ENCODE measurements around the gene CAVIN4. TPM values are rescaled to one million over a fixed set of nuclear protein-coding genes. Genes with fewer than 3 reads are reported as not detected.

Gene CAVIN4
- polyA plus RNA-seq, 4 donors: 0.10 to 0.95 TPM; not detected in 2

DNA sequence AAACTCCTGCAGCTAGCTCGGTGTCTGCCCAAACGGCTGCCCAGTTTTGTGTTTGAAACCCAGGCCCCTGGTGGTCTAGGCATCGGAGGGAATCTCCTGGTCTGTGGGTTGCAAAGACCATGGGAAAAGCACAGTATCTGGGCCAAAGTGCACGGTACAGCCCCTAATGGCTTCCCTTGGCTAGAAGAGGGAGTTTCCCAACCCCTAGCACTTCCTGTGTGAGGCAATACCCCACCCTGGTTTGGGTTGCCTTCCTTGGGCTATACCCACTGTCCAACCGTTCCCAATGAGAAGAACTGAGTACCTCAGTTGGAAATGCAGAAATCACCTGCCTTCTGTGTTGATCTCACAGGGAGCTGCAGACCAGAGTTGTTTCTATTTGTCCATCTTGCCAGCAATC lies 41.8 kb downstream of the CAVIN4 start:
- Histone ChIP-seq H3K4me1 (ENCODE audit: control insufficient read depth in 3 of 3, insufficient read depth in 2 of 3, low read depth in 1 of 3, low read length in 2 of 3) (no peaks in the 10 kb centered on the region), H3K4me3 (ENCODE audit: low read depth in 1 of 3, low read length in 3 of 3) (no peak overlapping the region), H3K27ac (ENCODE audit: low read depth in 1 of 3, low read length in 2 of 3) (no peak overlapping the region), H3K36me3 (ENCODE audit: control insufficient read depth in 3 of 3, insufficient read depth in 2 of 3, low read depth in 1 of 3, low read length in 3 of 3) (no peaks in the 10 kb centered on the region), H3K9me3 (ENCODE audit: control insufficient read depth in 2 of 2, insufficient read depth in 1 of 2, low read depth in 1 of 2, low read length in 1 of 2) (no peaks in the 10 kb centered on the region), H3K27me3 (ENCODE audit: control insufficient read depth in 3 of 3, insufficient read depth in 3 of 3, low read length in 3 of 3) (no peaks in the 10 kb centered on the region)
- DNase-seq: no peak
- WGBS, 3 donors: 66 to 74% (median 69%) methylated on average over 5 of the region's 5 CpGs
- FAIRE-seq: no peak

DNA sequence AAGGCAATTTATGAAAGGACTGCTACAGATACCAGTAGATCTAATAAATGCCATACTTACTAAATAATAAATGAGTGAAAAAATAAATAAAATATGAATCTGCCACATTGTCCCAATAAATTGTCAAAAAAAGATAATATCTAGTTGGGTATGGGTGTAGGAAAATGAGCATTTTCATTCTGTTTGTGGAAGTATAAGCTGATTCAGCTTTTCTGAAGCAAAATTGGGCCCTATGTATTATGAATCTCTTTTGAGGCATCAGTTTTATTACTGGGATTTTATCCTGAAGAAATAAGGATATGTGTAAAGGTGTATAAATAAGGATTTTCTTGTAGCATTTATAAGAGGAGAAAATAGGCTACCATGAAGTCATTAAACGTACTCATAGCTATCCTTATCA lies 46.1 kb downstream of the CAVIN4 start:
- no peaks in the 10 kb centered on the region for H3K27me3 ChIP-seq (ENCODE audit: control insufficient read depth in 3 of 3, insufficient read depth in 3 of 3, low read length in 3 of 3)
- DNase-seq (no peak), FAIRE-seq (no peak)
- no peak overlapping the region for H3K27ac ChIP-seq (ENCODE audit: low read depth in 1 of 3, low read length in 2 of 3)
- H3K4me1 ChIP-seq (ENCODE audit: control insufficient read depth in 3 of 3, insufficient read depth in 2 of 3, low read depth in 1 of 3, low read length in 2 of 3): no peaks in the 10 kb centered on the region
- 14 to 62% (median 31%) methylated on average over 1 of the region's 1 CpG for WGBS, 3 donors
- no peaks in the 10 kb centered on the region for H3K36me3 ChIP-seq (ENCODE audit: control insufficient read depth in 3 of 3, insufficient read depth in 2 of 3, low read depth in 1 of 3, low read length in 3 of 3)
- H3K9me3 ChIP-seq (ENCODE audit: control insufficient read depth in 2 of 2, insufficient read depth in 1 of 2, low read depth in 1 of 2, low read length in 1 of 2): no peaks in the 10 kb centered on the region
- H3K4me3 ChIP-seq (ENCODE audit: low read depth in 1 of 3, low read length in 3 of 3): no peak overlapping the region

DNA sequence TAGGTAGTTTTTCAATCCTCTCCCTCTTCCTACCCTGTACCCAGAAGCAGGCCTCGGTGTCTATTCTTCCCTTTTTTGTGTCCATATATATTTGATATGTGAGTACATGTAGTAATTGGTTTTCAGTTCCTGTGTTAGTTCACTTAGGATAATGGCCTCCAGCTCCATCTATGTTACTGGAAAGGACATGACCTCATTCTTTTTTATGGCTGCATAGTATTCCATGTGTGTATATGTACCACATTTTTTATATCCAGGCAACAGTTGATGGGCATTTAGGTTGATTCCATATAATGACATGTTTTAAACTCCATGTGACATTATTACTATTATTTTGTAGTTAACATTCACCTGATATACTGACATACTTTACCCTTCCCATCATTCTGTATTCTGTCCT lies 49.1 kb downstream of the CAVIN4 start:
- 93 to 100% (median 100%) methylated on average over 1 of the region's 1 CpG for WGBS, 3 donors
- Histone ChIP-seq H3K4me3 (ENCODE audit: low read depth in 1 of 3, low read length in 3 of 3) (no peak overlapping the region), H3K36me3 (ENCODE audit: control insufficient read depth in 3 of 3, insufficient read depth in 2 of 3, low read depth in 1 of 3, low read length in 3 of 3) (no peaks in the 10 kb centered on the region), H3K4me1 (ENCODE audit: control insufficient read depth in 3 of 3, insufficient read depth in 2 of 3, low read depth in 1 of 3, low read length in 2 of 3) (no peaks in the 10 kb centered on the region), H3K27me3 (ENCODE audit: control insufficient read depth in 3 of 3, insufficient read depth in 3 of 3, low read length in 3 of 3) (peaks cover 0 to 2% (median 0%) of the 10 kb centered on the region in 3 donors), H3K27ac (ENCODE audit: low read depth in 1 of 3, low read length in 2 of 3) (no peak overlapping the region), H3K9me3 (ENCODE audit: control insufficient read depth in 2 of 2, insufficient read depth in 1 of 2, low read depth in 1 of 2, low read length in 1 of 2) (no peaks in the 10 kb centered on the region)
- DNase-seq (no peak), FAIRE-seq (no peak)

DNA sequence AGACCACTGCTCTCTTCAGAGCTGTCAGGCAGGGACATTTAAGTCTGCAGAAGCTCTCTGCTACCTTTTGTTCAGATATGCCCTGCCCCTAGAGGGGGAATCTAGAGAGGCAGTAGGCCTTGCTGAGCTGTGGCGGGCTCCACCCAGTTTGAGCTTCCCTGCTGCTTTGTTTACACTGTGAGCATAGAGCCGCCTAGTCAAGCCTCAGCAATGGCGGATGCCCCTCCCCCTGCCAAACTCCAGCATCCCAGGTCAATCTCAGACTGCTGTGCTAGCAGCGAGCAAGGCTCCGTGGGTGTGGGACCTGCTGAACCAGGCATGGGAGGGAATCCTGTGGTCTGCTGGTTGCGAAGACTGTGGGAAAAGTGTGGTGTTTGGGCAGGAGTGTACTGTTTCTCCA lies 59.9 kb downstream of the CAVIN4 start:
- Histone ChIP-seq H3K9me3 (ENCODE audit: control insufficient read depth in 2 of 2, insufficient read depth in 1 of 2, low read depth in 1 of 2, low read length in 1 of 2) (no peaks in the 10 kb centered on the region), H3K4me3 (ENCODE audit: low read depth in 1 of 3, low read length in 3 of 3) (no peak overlapping the region), H3K4me1 (ENCODE audit: control insufficient read depth in 3 of 3, insufficient read depth in 2 of 3, low read depth in 1 of 3, low read length in 2 of 3) (no peaks in the 10 kb centered on the region), H3K27me3 (ENCODE audit: control insufficient read depth in 3 of 3, insufficient read depth in 3 of 3, low read length in 3 of 3) (no peaks in the 10 kb centered on the region), H3K27ac (ENCODE audit: low read depth in 1 of 3, low read length in 2 of 3) (no peak overlapping the region), H3K36me3 (ENCODE audit: control insufficient read depth in 3 of 3, insufficient read depth in 2 of 3, low read depth in 1 of 3, low read length in 3 of 3) (no peaks in the 10 kb centered on the region)
- no peak for DNase-seq
- 53 to 65% (median 58%) methylated on average over 6 of the region's 6 CpGs for WGBS, 3 donors
- FAIRE-seq: no peak

Other genes starting within 250 kb of the CAVIN4 start
- gene TEX10, start 225.1 kb upstream of the CAVIN4 start, polyA plus RNA-seq: 10 to 100 TPM in 1 of 4 donors, 1 to 10 TPM in 3; 4.1 to 21.7 (median 5.6) TPM
- 10 to 100 TPM in 2 of 4 donors, 1 to 10 TPM in 2; 6.5 to 11.3 (median 8.7) TPM for gene MSANTD3, start 150.9 kb upstream of the CAVIN4 start, polyA plus RNA-seq
- gene TMEFF1, start 104.9 kb upstream of the CAVIN4 start, polyA plus RNA-seq: under 1 TPM in 2 of 4 donors, not detected in 2; 0.30 to 0.90 TPM

Measured in small intestine (tissue), 7 donors.